Colonic mucosa (tissue), 4 donors: Measurements from ENCODE around the gene HACD4. TPM values are rescaled to one million over a fixed set of nuclear protein-coding genes. Genes with fewer than 3 reads are reported as not detected.

Experiments used
- DNase-seq: peaks from one replicate; pipeline ENCODE4 v3.0.0-alpha.2; 2020
- H3K27ac ChIP-seq: fragments of 200-600 bp; one replicate; pipeline ENCODE4 v1.8.0; 2021
- H3K27me3 ChIP-seq: fragments of 200-600 bp; one replicate; pipeline ENCODE4 v1.8.0; 2021
- H3K36me3 ChIP-seq: fragments of 200-600 bp; one replicate; pipeline ENCODE4 v1.8.0; 2021
- H3K4me1 ChIP-seq: fragments of 200-600 bp; one replicate; pipeline ENCODE4 v1.8.0; 2021; ENCODE audit warnings: mild to moderate bottlenecking
- H3K4me3 ChIP-seq: fragments of 200-600 bp; one replicate; pipeline ENCODE4 v1.8.0; 2021
- H3K9ac ChIP-seq, 2 donors: one replicate each; pipeline ENCODE4 v1.7.0; 2013; ENCODE audit warnings: control low read depth in 2 of 2, low read depth in 2 of 2, low read length in 2 of 2
- H3K9me3 ChIP-seq: fragments of 200-600 bp; one replicate; pipeline ENCODE4 v1.8.0; 2021
- intact Hi-C: fragments of 100-400 bp; cut with DNase I; formaldehyde crosslinking; loops from one replicate; pipeline ENCODE4 v1.14.1; 2022
- total RNA-seq, 2 donors: library from RNA; stranded (reverse); fragmentation: NEBNext Ultra II Directional in 1 of 2; extraction: Animal tissue kit (Norgen Biotek cat#: 25700) in 1 of 2; gene quantifications; one replicate each; pipeline ENCODE4 v1.2.1, GENCODE V29; 2021
- TF ChIP-seq, protein P1 (sequence below): fragments of 200-600 bp; IDR thresholded peaks from one replicate; pipeline ENCODE4 v1.8.0; 2022; ENCODE audit warnings: antibody characterized with exemption, mild to moderate bottlenecking
- donor health status: healthy.
- donor health status: DM: no; HTN: no; CAD: no.
- donor health status: DM: no; HTN: no; CAD: no.

The HACD4 gene
- total RNA-seq, 2 donors from 2014 or later: 0.67 to 2.5 TPM

DNA sequence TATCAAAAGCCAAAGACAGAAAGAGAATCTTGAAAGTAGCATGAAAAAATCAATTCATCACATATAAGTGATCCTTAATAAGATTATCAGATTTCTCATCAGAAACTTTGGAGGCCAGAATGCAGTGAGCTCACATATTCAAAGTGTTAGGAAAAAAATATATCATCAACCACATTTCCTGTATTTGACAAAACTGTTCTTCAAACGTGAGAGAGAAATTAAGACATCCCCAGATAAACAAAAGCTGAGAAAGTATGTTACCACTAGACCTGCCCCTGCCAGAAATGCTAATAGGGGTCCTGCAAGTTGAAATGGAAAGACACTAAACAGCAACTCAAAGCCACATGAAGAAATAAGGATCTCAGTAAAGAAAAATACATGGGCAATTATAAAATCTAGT is 29.9 kb downstream of the HACD4 start:
- intact Hi-C loops: no loop called here
- DNase-seq: no peak

DNA sequence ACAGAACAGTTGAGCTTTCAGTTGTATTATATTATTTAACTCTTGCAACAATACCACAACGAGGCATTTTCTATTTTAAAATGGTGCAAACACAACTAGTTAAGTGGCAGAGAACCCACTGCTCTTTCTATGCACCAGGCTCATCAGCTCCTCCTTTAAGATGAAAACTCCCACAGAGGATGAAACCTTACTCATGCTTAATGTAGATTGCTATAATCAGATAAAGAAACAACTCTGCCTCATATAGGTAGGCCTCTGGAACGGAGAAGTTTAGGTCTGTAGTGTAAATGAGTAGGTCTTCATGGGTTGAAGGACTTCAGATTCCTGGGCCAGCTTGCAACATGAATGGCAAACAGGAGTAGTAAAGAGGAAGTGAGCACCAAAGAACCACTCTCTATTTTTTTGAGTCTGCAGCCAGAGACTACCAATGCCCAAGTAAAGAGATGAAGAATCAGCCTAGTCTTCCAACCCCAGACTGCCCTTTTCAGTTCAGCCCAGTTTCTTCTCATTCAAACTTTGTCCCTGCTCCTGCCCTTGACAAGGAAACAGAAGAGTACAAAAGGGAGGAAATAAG is 33.9 kb downstream of the HACD4 start:
- no peak overlapping the region for H3K9ac ChIP-seq
- no peak overlapping the region for H3K27ac ChIP-seq

More for the DNA sequence above, 29.9 kb downstream of the HACD4 start:
- H3K4me1 ChIP-seq: no peaks in the 10 kb centered on the region
- no peaks in the 10 kb centered on the region for H3K9me3 ChIP-seq
- TF ChIP-seq, protein P1, sequence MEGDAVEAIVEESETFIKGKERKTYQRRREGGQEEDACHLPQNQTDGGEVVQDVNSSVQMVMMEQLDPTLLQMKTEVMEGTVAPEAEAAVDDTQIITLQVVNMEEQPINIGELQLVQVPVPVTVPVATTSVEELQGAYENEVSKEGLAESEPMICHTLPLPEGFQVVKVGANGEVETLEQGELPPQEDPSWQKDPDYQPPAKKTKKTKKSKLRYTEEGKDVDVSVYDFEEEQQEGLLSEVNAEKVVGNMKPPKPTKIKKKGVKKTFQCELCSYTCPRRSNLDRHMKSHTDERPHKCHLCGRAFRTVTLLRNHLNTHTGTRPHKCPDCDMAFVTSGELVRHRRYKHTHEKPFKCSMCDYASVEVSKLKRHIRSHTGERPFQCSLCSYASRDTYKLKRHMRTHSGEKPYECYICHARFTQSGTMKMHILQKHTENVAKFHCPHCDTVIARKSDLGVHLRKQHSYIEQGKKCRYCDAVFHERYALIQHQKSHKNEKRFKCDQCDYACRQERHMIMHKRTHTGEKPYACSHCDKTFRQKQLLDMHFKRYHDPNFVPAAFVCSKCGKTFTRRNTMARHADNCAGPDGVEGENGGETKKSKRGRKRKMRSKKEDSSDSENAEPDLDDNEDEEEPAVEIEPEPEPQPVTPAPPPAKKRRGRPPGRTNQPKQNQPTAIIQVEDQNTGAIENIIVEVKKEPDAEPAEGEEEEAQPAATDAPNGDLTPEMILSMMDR: no peak
- H3K27ac ChIP-seq: no peak overlapping the region
- no peak overlapping the region for H3K4me3 ChIP-seq
- H3K36me3 ChIP-seq: no peaks in the 10 kb centered on the region
- H3K27me3 ChIP-seq: no peaks in the 10 kb centered on the region
- H3K9ac ChIP-seq: no peak overlapping the region

DNA sequence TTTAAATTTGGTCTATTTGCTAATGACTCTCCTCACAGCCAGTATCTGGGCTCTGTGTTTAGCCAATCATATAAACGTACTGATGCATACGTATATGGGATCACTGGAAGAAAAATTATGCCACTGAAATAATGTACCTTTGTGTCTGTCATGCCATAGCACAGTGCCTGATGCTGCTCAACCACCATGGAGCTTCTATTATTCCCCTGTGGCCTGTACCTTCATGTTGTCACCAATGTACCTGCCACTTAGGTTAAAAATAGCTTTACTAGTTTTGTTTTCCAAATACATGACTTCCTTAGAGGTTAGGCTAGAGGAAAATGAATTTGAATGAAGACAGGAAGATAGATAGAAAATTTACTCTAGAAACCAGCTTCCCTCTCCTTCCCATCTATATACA is 34.6 kb downstream of the HACD4 start:
- Histone ChIP-seq H3K9ac (no peak overlapping the region), H3K4me3 (no peak overlapping the region), H3K27ac (no peak overlapping the region), H3K9me3 (no peaks in the 10 kb centered on the region), H3K27me3 (no peaks in the 10 kb centered on the region), H3K4me1 (no peaks in the 10 kb centered on the region), H3K36me3 (no peaks in the 10 kb centered on the region)
- TF ChIP-seq, protein P1: no peak
- intact Hi-C loops: no loop called here
- no peak for DNase-seq

More for the DNA sequence above, 33.9 kb downstream of the HACD4 start:
- no peaks in the 10 kb centered on the region for H3K27me3 ChIP-seq
- intact Hi-C loops: no loop called here
- no peaks in the 10 kb centered on the region for H3K36me3 ChIP-seq
- H3K9me3 ChIP-seq: no peaks in the 10 kb centered on the region
- no peak overlapping the region for H3K4me3 ChIP-seq
- no peaks in the 10 kb centered on the region for H3K4me1 ChIP-seq
- TF ChIP-seq, protein P1: no peak
- DNase-seq: no peak

DNA sequence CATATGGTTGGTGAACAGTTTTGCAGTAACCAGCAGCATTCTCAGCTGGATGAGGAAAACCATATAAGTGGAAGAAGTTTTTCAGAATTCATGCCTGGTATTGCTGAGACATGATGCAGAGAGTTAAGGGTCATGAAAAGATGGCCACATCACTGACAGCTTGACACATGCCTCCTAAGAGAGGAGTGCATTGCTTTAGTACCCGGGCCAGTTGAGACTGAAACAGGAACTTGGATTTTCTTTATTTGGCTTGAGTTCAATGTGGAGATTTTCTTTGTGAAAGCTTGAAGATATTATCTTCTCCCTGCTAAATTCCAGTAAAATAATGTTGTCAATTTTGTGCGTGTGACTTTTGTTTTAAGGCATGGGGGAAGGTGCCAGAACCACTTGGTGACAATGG is 35.8 kb downstream of the HACD4 start:
- Histone ChIP-seq H3K27me3 (no peaks in the 10 kb centered on the region), H3K4me3 (no peak overlapping the region), H3K36me3 (no peaks in the 10 kb centered on the region), H3K9me3 (no peaks in the 10 kb centered on the region), H3K9ac (no peak overlapping the region), H3K4me1 (no peaks in the 10 kb centered on the region), H3K27ac (no peak overlapping the region)
- TF ChIP-seq, protein P1: no peak
- no peak for DNase-seq
- intact Hi-C loops: no loop called here

DNA sequence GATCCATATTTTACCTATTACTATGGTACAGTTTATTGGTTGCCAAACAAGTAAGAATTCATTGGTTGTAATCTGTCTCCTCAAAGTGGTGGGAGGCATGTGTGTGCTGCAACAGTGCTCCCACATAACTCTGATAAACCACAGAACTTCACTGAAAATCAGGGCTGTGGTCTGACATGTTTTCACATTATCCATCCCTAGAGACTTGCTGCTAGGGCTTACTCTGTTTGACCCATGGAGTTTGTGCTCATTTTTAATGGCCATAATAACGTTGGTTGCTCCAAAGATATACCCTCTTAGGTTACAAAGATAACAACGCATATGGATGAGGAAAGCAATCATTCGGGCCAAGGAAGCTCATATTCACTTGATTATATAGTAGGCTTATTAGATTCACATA is 37.0 kb downstream of the HACD4 start:
- Histone ChIP-seq H3K4me1 (no peaks in the 10 kb centered on the region), H3K9ac (no peak overlapping the region), H3K27ac (no peak overlapping the region), H3K4me3 (no peak overlapping the region), H3K27me3 (no peaks in the 10 kb centered on the region), H3K36me3 (no peaks in the 10 kb centered on the region), H3K9me3 (no peaks in the 10 kb centered on the region)
- DNase-seq: no peak
- intact Hi-C loops: no loop called here
- TF ChIP-seq, protein P1: no peak
